HG03442 (cell line): ENCODE measurements around the gene CYP46A1.
"Not testable (repeated sequence)": the region's sequence is repeated elsewhere in the genome, so short reads cannot be mapped to it uniquely, and the experiment has no call there.

Source experiments
- ATAC-seq: cut with Tn5 transposase; IDR thresholded peaks from one replicate; pipeline ENCODE4 v1.9.1; 2021; ENCODE audit warnings: mild to moderate bottlenecking, moderate library complexity; ENCODE audit not compliant: unreplicated experiment

CYP46A1 gene

DNA sequence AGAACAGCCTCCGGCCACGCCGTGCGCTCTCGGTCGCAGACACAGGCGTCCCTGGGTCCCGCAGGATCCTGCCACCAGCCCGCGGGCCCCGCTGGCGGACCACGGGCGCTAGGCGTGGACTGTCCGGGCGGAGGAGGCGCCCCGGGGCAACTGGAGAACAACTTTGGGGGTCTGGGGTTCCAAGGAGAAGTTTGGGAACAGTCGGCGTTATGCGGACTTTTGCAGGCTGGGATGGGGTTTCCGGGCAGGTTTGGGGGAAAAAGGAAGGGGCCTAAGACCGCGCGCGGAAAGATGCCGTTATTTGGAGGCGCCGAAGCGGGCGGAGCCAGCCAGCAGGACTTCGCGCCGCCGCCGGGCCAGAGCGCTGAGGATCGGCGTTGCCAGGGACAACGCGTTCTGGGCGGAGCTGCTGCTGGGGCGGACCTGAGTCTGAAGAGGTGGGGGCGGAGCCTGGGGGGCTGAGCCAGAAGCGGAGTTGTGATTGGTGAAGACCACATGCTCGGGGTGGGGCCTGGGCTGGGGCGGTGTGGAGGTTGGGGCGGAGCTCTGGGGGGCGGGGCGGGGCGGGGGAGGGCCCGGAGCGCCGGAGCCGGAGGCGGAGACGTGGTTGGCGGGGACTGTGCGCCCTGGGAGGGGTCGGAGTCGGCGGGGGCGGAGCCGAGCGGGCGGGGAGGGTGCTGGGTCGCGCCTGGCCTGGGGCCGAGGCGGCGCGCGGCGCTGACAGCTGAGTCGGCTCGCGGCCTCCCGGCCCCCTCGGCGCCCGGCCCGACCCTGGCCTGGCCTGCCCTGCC is at the start of gene CYP46A1:
Gene CYP46A1, plus strand, starts transcription at position 680 of the 791 bp plus-strand sequence. CDS start 120 bp downstream, outside the sequence.
- ATAC-seq = peak; percentile 90

DNA sequence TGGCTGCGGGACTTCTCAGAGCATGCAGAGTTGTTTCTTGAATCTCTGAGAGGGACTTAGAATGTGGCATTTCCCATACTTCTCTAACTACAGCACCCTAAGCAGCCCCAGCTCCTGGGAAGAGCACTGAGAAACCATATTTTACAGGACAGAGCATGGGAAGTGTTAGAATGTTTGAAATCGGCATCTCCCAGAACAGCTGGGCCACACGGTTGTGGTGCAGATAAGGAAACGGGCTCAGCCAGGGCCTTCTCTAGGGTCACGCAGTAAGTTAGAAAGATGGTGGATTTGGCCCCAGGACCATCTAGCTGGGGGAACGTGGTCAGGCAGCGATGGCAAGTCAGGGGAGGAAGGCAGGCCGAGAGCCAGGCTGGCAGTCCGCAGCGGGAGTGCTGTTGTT is 49.7 kb upstream of the CYP46A1 start:
- no peak for ATAC-seq

DNA sequence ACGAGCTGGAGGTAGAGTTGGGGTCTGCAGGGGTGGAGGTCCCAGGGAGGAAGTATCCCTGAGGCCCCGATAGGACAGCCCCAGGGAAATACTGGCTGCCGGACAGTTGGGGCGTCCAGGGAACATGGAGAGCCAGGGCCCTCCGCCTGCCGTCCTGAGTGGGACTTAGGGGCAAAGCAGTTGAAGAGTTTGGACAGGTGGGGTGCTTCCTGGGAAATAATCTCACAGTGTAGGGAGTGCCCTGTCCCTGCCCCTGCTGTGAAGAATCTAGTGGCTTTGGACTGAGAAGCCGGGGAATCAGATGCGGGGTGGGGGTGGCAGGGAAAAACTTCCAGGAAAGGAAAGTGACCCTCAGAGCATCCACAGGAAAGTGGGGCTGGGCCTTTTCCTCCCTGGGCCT is 49.0 kb upstream of the CYP46A1 start:
- no peak for ATAC-seq

GRCh38 chr14:99636487-99636886 is 47.6 kb upstream of the CYP46A1 start:
- ATAC-seq = no peak

DNA sequence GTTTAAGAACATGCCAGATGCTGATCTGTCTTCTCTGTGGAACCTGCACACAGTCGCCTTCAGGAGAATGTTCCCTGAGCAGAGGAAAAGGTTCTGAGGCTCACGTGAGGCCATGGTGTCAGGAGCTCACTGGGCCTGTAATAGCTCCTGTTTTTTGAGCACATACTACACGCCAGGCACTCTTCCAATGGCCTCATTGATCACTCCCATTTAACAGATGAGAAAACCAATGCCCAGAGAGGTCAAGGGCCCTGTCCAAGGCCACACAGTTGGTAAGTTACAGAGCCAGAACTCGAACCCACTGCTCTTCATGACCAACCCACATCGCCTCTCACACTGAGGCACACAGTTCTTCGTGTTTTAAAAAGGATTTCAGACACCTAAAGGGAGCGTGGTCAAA is 46.5 kb upstream of the CYP46A1 start:
- ATAC-seq = no peak

GRCh38 chr14:99642771-99643170 is 41.3 kb upstream of the CYP46A1 start:
- not testable (repeated sequence) for ATAC-seq

GRCh38 chr14:99643343-99643742 is 40.8 kb upstream of the CYP46A1 start:
- no peak for ATAC-seq

- no peak for ATAC-seq
Measured at GRCh38 chr14:99644035-99644587, 40.0 kb upstream of the CYP46A1 start.

DNA sequence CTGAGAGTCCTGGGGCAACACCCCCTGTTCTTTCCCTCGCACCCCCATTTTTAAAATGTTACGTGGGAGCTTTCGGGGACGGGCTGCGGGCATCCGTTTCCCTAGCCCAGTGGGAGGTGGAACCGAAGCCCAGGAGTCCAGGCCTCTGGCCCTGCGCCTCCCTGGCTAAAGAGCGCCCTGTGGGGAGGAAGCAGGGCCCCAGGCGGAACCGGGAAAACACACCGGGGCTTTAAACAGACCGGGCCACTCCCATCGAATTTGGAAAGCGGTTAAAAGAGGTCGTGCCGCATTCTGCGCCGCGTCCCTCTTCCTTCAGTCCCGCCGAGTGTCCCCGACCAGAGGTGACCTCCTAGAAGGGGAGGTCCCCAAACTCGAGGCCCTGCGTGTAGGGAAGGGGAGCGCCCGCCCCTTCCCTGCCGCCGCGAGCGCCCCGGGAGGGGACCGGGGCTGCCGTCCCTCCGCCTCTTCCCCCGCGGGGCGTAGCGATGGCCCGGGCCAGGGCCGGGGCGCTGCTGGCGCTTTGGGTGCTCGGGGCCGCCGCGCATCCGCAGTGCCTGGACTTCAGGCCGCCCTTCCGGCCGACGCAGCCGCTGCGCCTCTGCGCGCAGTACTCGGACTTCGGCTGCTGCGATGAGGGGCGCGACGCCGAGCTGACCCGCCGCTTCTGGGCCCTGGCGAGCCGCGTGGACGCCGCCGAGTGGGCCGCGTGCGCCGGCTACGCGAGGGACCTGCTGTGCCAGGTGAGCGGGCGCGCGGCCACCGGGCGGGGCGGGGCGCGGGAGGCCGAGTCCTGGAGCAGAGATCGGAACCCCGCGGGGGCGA is 39.2 kb upstream of the CYP46A1 start, which contains the start of gene HHIPL1:
Gene HHIPL1, plus strand, starts transcription at position 407 of the 822 bp plus-strand sequence. Its CDS starts 79 bp downstream, at position 486.
- no peak for ATAC-seq

- no peak for ATAC-seq
Measured at GRCh38 chr14:99645545-99646505, 38.3 kb upstream of the CYP46A1 start.

DNA sequence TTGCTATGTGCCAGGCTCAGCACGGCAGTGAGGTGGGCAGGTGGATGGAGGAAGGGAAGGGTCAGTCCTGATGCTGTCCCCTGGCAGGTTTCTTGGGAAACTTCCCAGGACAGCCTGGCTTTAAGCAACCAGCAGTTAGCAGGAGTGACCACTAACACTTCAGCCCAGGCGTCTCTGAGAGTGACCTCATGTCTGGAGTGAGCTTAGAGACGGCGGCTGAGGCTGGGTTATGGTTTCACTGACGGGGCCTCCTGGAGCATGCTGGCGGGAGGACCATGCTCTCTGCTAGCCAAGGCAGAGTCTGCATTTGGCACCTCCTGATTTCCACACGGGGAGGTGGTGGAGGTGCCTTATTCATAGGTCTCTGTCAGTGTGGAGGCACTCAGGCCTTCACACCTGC is 36.7 kb upstream of the CYP46A1 start:
- ATAC-seq = no peak

GRCh38 chr14:99648027-99648784 is 35.9 kb upstream of the CYP46A1 start:
- no peak for ATAC-seq

DNA sequence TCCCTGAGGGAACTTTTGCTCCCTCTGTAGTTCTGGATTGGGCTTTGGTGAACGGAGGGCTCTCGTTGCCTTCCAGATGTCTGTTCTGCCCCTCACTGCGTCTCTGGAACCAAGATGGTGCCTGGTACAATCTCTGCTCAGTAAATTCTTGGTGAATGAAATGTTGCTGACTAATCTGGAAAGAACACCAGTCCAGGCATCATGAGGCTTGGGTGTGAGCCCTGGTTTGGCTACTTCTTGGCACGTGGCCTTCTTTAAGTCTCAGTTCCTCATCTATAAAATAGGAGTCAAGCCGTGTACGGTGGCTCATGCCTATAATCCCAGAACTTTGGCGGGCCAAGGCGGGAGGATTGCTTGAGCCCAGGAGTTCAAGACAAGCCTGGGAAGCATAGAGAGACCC is 34.9 kb upstream of the CYP46A1 start:
- ATAC-seq = no peak

- ATAC-seq = no peak
Measured at GRCh38 chr14:99649643-99650042, 34.5 kb upstream of the CYP46A1 start.

- no peak for ATAC-seq
Measured at GRCh38 chr14:99650189-99650588, 33.9 kb upstream of the CYP46A1 start.

DNA sequence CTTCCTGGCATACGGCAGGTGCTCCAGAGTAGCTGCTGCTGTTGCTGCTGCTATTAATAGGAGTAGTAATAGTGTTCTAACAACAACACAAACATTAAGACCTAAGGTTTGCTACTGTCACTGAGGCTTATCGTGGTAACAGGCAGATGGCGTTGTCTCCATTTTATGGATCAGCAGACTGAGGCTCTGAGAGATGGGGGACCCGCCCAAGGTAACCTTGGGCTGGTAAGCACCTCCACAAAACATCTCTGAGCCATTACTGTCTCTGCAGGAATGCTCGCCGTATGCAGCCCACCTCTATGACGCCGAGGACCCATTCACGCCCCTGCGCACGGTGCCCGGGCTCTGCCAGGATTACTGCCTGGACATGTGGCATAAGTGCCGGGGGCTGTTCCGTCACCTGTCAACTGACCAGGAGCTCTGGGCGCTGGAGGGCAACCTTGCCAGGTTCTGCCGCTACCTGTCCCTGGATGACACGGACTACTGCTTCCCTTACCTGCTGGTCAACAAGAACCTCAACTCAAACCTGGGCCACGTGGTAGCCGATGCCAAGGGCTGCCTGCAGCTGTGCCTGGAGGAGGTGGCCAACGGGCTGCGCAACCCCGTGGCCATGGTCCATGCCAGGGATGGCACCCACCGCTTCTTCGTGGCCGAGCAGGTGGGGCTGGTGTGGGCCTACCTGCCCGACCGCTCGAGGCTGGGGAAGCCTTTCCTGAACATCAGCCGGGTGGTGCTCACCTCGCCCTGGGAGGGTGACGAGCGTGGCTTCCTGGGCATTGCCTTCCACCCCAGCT is 31.9 kb upstream of the CYP46A1 start:
- no peak for ATAC-seq

DNA sequence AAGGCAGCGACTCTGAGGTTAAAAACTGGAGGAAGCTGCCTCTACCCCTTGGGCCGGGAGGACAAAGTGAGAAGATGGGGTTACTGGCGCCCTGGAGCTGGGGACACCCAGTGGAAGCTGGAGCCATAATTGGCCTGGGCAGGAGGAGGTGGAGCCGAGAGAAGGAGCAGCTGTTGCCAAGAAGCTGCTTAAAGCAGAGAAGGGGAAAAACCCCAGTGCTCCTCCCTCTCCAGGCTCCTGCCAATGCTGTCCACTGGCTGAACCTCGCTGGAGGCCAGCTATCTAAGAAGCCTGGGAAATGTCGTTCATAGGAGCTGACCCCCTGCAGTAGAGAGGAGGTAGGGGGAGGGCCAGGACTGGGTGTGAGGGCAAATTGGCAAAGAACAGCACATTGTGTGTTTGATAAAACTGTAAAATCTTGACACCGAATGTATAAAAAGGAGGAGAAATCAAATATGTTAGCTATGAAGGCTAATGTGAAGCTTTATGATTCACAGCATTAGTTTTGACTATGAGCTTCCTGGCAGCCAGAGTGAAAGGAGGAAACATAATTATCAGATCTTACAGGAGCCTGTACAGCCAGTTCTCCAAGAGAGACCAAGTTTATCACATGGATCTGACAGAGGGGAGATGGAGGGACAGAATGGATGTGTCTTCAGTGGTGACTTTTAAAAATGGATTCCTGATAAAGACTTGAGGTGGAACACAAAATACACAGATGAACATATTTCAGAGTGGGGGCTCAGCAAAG is 29.7 kb upstream of the CYP46A1 start:
- ATAC-seq = no peak

DNA sequence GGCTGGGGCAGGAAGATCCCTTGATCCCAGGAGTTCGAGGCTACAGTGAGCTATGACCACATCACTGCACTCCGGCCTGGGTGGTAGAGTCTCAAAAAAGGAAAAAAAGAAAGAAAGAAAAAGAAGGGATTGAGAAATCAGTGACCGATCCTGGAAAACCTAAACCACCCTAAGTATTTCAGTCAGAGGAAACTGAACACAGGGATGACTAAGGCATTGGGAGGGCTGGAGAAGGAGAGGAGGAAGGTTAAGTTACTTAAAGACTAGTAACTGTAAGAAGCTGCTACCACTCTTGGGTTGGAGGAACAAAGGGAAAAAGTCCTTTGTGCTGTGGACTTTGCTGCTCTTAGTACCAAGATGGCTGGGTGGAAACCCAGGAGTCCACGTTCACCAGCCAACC is 28.6 kb upstream of the CYP46A1 start:
- ATAC-seq = no peak
